BJ (cell line): ENCODE data around the gene HIP1. TPM values are rescaled to one million over a fixed set of nuclear protein-coding genes. Genes with fewer than 3 reads are reported as not detected.

ENCODE experiments used
- CTCF ChIA-PET: fragments of 350-600 bp; formaldehyde crosslinking; extraction: SDS; loops from one replicate; lab custom pipeline; 2021; ENCODE audit warnings: antibody characterized with exemption, inconsistent platforms; lab: Yijun Ruan, JAX
- POLR2A ChIA-PET: fragments of 300-600 bp; sonication (Branson Sonifier 250); formaldehyde crosslinking; extraction: SDS; loops from one replicate; lab custom pipeline; 2021; ENCODE audit warnings: antibody characterized with exemption; lab: Charles Lee
- DNase-seq: peaks from one replicate; pipeline ENCODE4 v3.0.0-alpha.2; 2011; ENCODE audit warnings: low read depth
- H3K27me3 ChIP-seq: 2 replicates; pipeline ENCODE4 v1.6.0; 2011; ENCODE audit warnings: low read length; ENCODE audit not compliant: control insufficient read depth, insufficient read depth
- H3K36me3 ChIP-seq: 2 replicates; pipeline ENCODE4 v1.5.1; 2011; ENCODE audit warnings: low read length; ENCODE audit not compliant: control insufficient read depth, insufficient read depth
- H3K4me3 ChIP-seq: 2 replicates; pipeline ENCODE4 v1.5.1; 2011; ENCODE audit warnings: low read depth, mild to moderate bottlenecking, control low read depth, low read length
- polyA plus RNA-seq: library from polyadenylated mRNA; depleted of rRNA; stranded (reverse); fragments of >200 nt; gene quantifications from 2 replicates; pipeline ENCODE4 v1.2.3, GENCODE V29; 2011
- TF ChIP-seq, protein P1 (sequence below): IDR thresholded peaks from 2 replicates; pipeline ENCODE4 v1.5.1; 2011; ENCODE audit warnings: low read depth, mild to moderate bottlenecking, control low read depth, inconsistent platforms, low read length, moderate library complexity; ENCODE audit not compliant: insufficient read depth

The HIP1 gene
- polyA plus RNA-seq, 1 experiment, result 7.5 TPM

DNA sequence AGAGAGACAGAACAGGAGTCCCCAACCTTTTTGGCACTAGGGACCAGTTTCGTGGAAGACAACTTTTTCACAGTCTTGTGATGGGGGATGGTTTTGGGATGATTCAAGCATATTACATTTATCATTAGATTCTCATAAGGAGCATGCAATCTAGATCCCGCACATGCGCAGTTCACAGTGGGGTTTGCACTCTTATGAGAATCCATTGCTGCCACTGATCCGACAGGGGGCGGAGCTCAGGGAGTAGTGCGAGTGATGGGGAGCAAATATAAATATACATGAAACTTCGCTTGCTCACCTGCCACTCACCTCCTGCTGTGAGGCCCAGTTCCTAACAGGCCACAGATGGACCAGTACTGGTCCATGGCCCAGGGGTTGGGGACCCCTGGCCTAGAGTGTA, 19.1 kb upstream of the HIP1 start:
- POLR2A ChIA-PET, result no interaction called here
- DNase-seq, result no peak
- CTCF ChIA-PET, result no interaction called here
- no peaks in the 10 kb centered on the region for H3K27me3 ChIP-seq
- no peak overlapping the region for H3K4me3 ChIP-seq
- H3K36me3 ChIP-seq, result no peaks in the 10 kb centered on the region
- TF ChIP-seq, protein P1, sequence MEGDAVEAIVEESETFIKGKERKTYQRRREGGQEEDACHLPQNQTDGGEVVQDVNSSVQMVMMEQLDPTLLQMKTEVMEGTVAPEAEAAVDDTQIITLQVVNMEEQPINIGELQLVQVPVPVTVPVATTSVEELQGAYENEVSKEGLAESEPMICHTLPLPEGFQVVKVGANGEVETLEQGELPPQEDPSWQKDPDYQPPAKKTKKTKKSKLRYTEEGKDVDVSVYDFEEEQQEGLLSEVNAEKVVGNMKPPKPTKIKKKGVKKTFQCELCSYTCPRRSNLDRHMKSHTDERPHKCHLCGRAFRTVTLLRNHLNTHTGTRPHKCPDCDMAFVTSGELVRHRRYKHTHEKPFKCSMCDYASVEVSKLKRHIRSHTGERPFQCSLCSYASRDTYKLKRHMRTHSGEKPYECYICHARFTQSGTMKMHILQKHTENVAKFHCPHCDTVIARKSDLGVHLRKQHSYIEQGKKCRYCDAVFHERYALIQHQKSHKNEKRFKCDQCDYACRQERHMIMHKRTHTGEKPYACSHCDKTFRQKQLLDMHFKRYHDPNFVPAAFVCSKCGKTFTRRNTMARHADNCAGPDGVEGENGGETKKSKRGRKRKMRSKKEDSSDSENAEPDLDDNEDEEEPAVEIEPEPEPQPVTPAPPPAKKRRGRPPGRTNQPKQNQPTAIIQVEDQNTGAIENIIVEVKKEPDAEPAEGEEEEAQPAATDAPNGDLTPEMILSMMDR, result no peak

DNA sequence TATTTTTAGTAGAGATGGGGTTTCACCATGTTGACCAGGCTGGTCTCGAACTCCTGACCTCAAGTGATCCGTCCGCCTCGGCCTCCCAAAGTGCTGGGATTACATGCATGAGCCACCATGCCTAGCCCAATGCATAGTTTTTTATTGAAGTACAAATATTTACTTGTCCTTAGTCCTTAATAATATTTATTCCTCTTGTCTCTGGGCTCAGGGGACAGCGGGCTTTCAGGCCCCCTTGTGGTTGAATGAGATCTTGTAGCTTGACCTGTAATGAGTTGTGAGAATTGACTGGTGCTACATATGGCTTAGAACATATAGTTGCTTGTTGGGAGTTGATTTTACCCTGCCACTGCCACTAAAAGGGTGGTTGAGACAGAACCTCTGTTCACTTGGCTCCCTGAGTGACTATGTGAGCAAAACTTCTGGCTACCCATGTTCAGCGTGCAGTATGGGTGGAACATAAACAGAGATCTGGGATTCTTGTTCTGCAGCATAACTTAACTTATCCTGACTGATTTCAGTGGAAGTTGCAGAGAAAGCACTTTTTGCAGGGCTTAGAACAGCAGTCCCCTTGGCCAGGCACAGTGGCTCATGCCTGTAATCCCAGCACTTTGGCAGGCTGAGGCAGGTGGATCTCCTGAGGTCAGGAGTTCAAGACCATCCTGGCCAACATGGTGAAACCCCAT, 18.4 kb upstream of the HIP1 start:
- no peak for DNase-seq
- CTCF ChIA-PET, result interaction anchor here (0.7 to 2.1 kb wide), 5 partner anchors 10 to 229 kb away, joined by 3 to 8 read pairs (median 3); partner anchors contain the start of gene HIP1
- Histone ChIP-seq H3K4me3 (no peak overlapping the region), H3K36me3 (no peaks in the 10 kb centered on the region), H3K27me3 (no peaks in the 10 kb centered on the region)
- TF ChIP-seq, protein P1, result peak; percentile 54
- POLR2A ChIA-PET, result no interaction called here

DNA sequence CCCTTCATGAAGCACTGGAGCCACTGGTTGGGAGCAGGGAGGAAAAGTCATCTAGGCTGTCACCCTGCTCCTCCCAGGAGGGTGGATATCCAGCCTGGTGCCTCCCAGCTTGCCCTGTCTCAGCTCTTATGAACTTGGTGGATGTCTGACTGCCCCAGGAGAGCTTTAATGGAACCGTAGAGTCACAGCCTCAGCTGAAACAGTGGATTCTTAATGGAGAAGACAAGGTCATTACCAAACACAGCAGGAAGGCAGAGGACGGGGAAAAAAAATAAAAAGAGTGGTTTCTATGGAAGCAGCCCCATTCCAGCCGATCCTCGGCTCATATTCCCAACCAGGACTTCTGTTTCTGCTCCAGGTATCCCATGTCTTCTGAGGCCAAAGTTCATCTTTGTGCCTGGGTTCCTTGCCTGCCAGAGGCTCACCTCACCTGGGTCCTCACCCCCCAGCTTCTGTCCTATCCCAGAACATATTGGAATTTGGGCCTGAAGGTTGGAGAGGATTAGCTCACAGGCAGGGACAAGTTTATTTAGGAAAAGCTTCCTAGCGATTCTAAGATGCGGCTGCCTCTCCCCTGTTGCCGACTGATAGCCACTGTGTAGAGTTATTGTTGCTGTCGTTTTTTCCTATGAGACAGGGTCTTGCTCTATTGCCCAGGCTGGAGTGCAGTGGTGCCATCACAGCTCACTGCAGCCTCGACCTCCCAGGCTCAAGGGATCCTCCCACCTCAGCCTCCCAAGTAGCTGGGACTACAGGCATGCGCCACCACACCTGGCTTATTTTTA, 17.7 kb upstream of the HIP1 start:
- no peak for DNase-seq
- no peaks in the 10 kb centered on the region for H3K36me3 ChIP-seq
- CTCF ChIA-PET, result interaction anchor here (0.6 to 2.1 kb wide), 8 partner anchors 11 to 228 kb away, joined by 3 to 8 read pairs (median 3); partner anchors contain the start of gene HIP1
- POLR2A ChIA-PET, result no interaction called here
- no peaks in the 10 kb centered on the region for H3K27me3 ChIP-seq
- TF ChIP-seq, protein P1, result no peak
- no peak overlapping the region for H3K4me3 ChIP-seq

DNA sequence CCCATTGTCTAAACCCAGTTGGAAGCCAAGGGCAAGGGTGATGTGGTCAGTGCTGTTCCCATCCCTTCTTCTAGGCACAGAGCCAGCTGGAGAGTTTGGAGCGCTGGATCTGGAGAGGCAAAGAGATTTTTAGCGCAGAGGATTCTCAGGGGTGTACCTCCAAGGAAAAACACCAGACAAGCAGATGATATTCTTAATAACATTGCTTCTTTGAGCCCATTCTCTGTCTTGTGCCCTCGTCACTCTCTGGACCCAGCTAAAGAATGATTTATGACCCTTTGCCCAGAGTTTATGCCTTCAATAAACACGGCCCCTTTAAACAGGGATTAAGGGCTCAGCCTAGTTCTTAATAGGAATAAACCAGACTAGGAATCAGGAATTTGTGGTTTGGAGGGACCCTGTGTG, 4.7 kb upstream of the HIP1 start:
- no peak for DNase-seq
- ChIA-PET POLR2A (no interaction called here), CTCF (interaction anchor here (1.3 kb wide), 1 partner anchor 13 kb away, joined by 3 read pairs; no protein-coding TSS in a partner anchor)
- TF ChIP-seq, protein P1, result no peak
- Histone ChIP-seq H3K4me3 (no peak overlapping the region), H3K36me3 (no peaks in the 10 kb centered on the region), H3K27me3 (no peaks in the 10 kb centered on the region)

DNA sequence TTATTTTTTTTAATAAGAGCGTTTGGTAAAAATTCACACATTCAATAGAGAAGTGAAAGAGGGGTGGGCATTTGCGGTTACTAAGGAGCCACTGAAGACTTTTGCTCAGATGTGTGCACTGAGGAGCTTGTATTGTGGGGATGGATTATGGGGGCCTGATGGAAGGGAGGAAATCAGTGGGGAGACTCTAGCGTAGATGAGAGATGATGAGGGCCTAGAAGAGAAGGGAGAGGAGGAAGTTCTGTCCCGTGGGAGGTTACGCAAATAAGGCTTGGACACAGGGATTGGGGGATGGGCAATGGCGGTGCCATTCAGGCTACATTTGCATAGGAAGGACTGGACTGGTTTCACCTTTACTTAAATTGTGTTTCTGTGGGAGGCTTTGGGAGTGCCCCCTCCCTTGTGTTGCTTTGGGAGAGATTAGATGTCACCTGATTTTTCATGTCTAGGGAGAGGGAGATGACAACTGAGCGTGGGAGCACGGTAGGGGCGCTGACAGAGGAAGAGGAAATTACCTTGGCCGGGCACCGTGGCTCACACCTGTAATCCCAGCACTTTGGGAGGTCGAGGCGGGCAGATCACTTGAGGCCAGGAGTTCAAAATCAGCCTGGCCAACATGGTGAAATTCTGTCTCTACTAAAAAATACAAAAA, 2.2 kb upstream of the HIP1 start:
- H3K27me3 ChIP-seq, result no peaks in the 10 kb centered on the region
- CTCF ChIA-PET, result interaction anchor here (1.4 kb wide), 1 partner anchor 126 kb away, joined by 4 read pairs; no protein-coding TSS in a partner anchor
- H3K4me3 ChIP-seq, result no peak overlapping the region

More for the DNA sequence above, 2.2 kb upstream of the HIP1 start:
- no peaks in the 10 kb centered on the region for H3K36me3 ChIP-seq
- no peak for DNase-seq
- TF ChIP-seq, protein P1, result no peak
- POLR2A ChIA-PET, result no interaction called here
